Testis (tissue), 2 donors: ENCODE data around the gene HOXB7.

Experiments used
- POLR2A ChIP-seq: fragments of 450-650 bp; IDR thresholded peaks from one replicate; pipeline ENCODE4 v1.6.1; 2017; ENCODE audit warnings: antibody characterized with exemption, mild to moderate bottlenecking, moderate library complexity
- TF ChIP-seq, protein P1 (sequence below), 3 experiments: fragments of 450-650 bp in 2 of 3; fragments of 200-600 bp in 1 of 3; sonication (generic) in 1 of 3; IDR thresholded peaks; one replicate each; pipeline ENCODE4 v1.5.1; 2016 to 2019; ENCODE audit warnings: antibody characterized with exemption in 3 of 3, mild to moderate bottlenecking in 2 of 3, moderate library complexity in 1 of 3

GRCh38 chr17:48611213-48611612, 396 bp upstream of the HOXB7 start:
- TF ChIP-seq, protein P1, sequence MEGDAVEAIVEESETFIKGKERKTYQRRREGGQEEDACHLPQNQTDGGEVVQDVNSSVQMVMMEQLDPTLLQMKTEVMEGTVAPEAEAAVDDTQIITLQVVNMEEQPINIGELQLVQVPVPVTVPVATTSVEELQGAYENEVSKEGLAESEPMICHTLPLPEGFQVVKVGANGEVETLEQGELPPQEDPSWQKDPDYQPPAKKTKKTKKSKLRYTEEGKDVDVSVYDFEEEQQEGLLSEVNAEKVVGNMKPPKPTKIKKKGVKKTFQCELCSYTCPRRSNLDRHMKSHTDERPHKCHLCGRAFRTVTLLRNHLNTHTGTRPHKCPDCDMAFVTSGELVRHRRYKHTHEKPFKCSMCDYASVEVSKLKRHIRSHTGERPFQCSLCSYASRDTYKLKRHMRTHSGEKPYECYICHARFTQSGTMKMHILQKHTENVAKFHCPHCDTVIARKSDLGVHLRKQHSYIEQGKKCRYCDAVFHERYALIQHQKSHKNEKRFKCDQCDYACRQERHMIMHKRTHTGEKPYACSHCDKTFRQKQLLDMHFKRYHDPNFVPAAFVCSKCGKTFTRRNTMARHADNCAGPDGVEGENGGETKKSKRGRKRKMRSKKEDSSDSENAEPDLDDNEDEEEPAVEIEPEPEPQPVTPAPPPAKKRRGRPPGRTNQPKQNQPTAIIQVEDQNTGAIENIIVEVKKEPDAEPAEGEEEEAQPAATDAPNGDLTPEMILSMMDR (IDR thresholded peaks at IDR 0.05) = no peak
- no peak for TF ChIP-seq POLR2A
